Measurements from ENCODE around the gene TMEM106A.
"Not testable (repeated sequence)": the region's sequence is repeated elsewhere in the genome, so short reads cannot be mapped to it uniquely, and the experiment has no call there.

TMEM106A gene

GRCh38 chr17:43199633-43200032 lies 12.0 kb upstream of the TMEM106A start:
- ChIA-PET CTCF (interaction anchor here (0.5 to 0.6 kb wide), 2 partner anchors 110 to 241 kb away, joined by 3 to 4 read pairs; no protein-coding TSS in a partner anchor), POLR2A (ENCODE audit: low non-redundant PET) (no interaction called here)
- H3K27ac ChIP-seq, result no peak overlapping the region
- no peak for DNase-seq (ENCODE audit: low spot score)
- no peak for TF ChIP-seq CTCF (conservative IDR thresholded peaks at IDR 0.05; ENCODE audit: low read depth)

DNA sequence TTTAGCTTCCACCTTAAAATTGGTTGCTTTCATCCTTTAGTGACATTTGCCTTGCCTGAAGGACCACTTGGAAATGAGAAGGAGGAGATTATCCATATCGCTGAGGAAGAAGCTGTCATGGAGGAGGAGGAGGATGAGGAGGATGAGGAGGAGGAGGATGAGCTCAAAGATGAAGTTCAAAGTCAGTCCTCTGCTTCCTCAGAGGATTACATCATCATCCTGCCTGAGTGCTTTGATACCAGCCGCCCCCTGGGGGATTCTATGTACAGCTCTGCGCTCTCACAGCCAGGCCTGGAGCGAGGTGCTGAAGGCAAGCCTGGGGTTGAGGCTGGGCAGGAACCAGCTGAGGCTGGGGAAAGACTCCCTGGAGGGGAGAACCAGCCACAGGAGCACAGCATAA lies 11.5 kb upstream of the TMEM106A start:
- ChIA-PET POLR2A (ENCODE audit: low non-redundant PET) (no interaction called here), CTCF (interaction anchor here (0.5 to 0.6 kb wide), 2 partner anchors 111 to 241 kb away, joined by 3 to 4 read pairs; no protein-coding TSS in a partner anchor)
- DNase-seq (ENCODE audit: low spot score), result no peak
- no peak overlapping the region for H3K27ac ChIP-seq
- TF ChIP-seq CTCF (conservative IDR thresholded peaks at IDR 0.05; ENCODE audit: low read depth), result no peak

DNA sequence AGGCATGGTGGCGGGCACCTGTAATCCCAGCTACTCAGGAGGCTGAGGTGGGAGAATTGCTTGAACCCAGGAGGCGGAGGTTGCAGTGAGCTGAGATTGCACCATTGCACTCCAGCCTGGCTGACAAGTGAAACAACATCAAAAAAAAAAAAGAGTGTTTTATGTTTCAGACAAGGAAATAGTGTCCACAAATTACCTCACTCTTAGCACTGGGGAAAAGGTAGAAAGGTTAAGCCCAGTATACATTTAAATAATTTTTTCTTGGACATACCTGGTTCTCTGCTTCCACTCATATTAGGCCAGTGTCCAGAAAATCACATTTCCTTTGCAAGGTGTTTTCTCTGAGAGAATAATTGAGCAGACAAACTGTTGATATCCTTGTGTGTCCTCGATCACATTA lies 8.7 kb upstream of the TMEM106A start:
- CTCF ChIA-PET, result interaction anchor here (0.6 kb wide), 1 partner anchor 620 kb away, joined by 4 read pairs; no protein-coding TSS in a partner anchor
- DNase-seq (ENCODE audit: low spot score); H3K27ac ChIP-seq; POLR2A ChIA-PET (ENCODE audit: low non-redundant PET): not testable (repeated sequence)

- DNase-seq (ENCODE audit: low spot score), result no peak
- no peak for TF ChIP-seq CTCF (conservative IDR thresholded peaks at IDR 0.05; ENCODE audit: low read depth)
- POLR2A ChIA-PET (ENCODE audit: low non-redundant PET), result no interaction called here
- CTCF ChIA-PET, result no interaction called here
- no peak overlapping the region for H3K27ac ChIP-seq
Observed at GRCh38 chr17:43210576-43210975, 1.1 kb upstream of the TMEM106A start.

GRCh38 chr17:43211123-43211479 lies 574 bp upstream of the TMEM106A start:
- peak overlapping the region; percentile 83 for H3K27ac ChIP-seq
- no peak for TF ChIP-seq CTCF (conservative IDR thresholded peaks at IDR 0.05; ENCODE audit: low read depth)
- POLR2A ChIA-PET (ENCODE audit: low non-redundant PET), result no interaction called here
- CTCF ChIA-PET, result no interaction called here
- DNase-seq (ENCODE audit: low spot score), result no peak

DNA sequence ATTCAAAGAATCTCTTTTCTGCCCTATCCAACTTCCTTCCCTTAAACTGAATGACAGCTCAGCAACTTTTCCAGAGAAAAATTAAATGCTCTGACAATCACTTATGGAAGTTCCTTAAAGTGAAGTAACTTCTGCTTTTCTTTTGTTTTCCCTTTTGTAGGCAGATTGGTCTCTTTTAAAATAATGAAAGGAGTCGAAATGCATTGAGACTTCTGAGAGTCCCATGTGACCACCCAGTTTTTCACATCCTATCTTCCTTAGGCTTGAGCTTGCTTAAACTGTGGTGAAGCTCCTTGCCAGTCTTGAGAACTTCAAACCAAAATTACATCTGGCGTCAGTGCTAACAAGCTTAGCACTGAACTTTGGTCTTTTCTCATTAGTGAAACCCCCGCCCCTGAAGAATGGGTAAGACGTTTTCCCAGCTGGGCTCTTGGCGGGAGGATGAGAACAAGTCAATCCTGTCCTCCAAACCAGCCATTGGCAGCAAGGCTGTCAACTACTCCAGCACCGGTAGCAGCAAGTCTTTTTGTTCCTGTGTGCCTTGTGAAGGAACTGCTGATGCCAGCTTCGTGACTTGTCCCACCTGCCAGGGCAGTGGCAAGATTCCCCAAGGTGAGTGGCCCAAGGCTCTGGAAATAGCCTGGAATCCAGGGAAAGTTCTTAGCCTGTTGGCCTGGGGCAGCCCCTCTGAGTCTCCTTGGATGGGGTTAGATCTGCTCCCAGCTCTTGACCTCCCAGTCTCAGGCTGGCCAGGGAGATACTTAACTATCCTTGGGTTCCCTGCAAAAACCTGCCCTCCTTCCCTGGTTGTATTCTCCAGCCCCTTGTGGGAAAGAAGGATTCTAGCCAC lies 1.2 kb downstream of the TMEM106A start:
- no peak for TF ChIP-seq CTCF (conservative IDR thresholded peaks at IDR 0.05; ENCODE audit: low read depth)
- no peak for DNase-seq (ENCODE audit: low spot score)
- H3K27ac ChIP-seq, result peak overlapping the region; percentile 83
- CTCF ChIA-PET, result interaction anchor here (1.4 kb wide), 1 partner anchor 97 kb away, joined by 7 read pairs; no protein-coding TSS in a partner anchor
- POLR2A ChIA-PET (ENCODE audit: low non-redundant PET), result no interaction called here

DNA sequence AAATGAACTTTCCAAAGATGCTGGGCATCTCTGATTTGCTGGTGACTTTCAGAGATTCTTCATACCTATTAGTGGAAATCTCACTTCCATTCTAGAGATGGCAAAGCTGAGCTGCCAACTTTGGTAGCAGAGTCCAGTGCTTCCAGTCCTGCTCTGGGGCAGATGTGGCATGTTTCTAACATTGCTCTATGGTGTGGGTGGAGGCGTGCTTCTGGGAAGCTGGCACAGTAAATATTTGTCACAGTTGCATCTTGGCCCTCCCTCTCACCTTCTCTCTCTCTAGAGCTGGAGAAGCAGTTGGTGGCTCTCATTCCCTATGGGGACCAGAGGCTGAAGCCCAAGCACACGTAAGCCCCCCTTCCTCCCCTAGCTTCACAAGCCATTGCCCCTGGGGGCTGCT lies 1.9 kb downstream of the TMEM106A start:
- CTCF ChIA-PET, result interaction anchor here (1.4 kb wide), 1 partner anchor 96 kb away, joined by 7 read pairs; no protein-coding TSS in a partner anchor

More for the DNA sequence above, 1.9 kb downstream of the TMEM106A start:
- TF ChIP-seq CTCF (conservative IDR thresholded peaks at IDR 0.05; ENCODE audit: low read depth), result no peak
- POLR2A ChIA-PET (ENCODE audit: low non-redundant PET), result no interaction called here
- H3K27ac ChIP-seq, result no peak overlapping the region
- no peak for DNase-seq (ENCODE audit: low spot score)
